K562 (cell line): ENCODE measurements around the gene HEY2. TPM values are rescaled to one million over a fixed set of nuclear protein-coding genes. Genes with fewer than 3 reads are reported as not detected.

Source experiments
- EWSR1 ChIP-seq: fragments of 450-650 bp; IDR thresholded peaks from 2 replicates; pipeline ENCODE4 v1.6.1; 2018; ENCODE audit warnings: borderline replicate concordance, mild to moderate bottlenecking, low read depth, moderate library complexity; ENCODE audit not compliant: partially characterized antibody
- HIVEP1 ChIP-seq: fragments of 250-450 bp; sonication (Bioruptor Pico); IDR thresholded peaks from 2 replicates; pipeline ENCODE4 v1.4.0; 2020; ENCODE audit warnings: mild to moderate bottlenecking
- L3MBTL2 ChIP-seq: fragments of 450-650 bp; IDR thresholded peaks from 2 replicates; pipeline ENCODE4 v1.6.1; 2016; ENCODE audit warnings: mild to moderate bottlenecking, moderate library complexity
- MXI1 ChIP-seq: IDR thresholded peaks from 2 replicates; pipeline ENCODE4 v1.6.1; 2011; ENCODE audit warnings: low read depth, mild to moderate bottlenecking, improper control_type of control experiment, low read length
- NFXL1 ChIP-seq: fragments of 450-650 bp; formaldehyde crosslinking; IDR thresholded peaks from 2 replicates; pipeline ENCODE4 v1.4.0; 2021; ENCODE audit warnings: mild to moderate bottlenecking
- RFX5 ChIP-seq: IDR thresholded peaks from 2 replicates; pipeline ENCODE4 v1.6.1; 2011; ENCODE audit warnings: low read depth, mild to moderate bottlenecking, improper control_type of control experiment, low read length
- ZNF253 ChIP-seq: fragments of 250-450 bp; sonication (Bioruptor Pico); conservative IDR thresholded peaks from 2 replicates; pipeline ENCODE4 v1.6.1; 2021; ENCODE audit warnings: mild to moderate bottlenecking
- polyA plus RNA-seq, 8 experiments: library from polyadenylated mRNA; depleted of rRNA in 4 of 8; stranded (reverse) in 5 of 8; unstranded in 3 of 8; fragments of >200 nt; fragmentation: Nextera tagmentation in 2 of 8; fragmentation: Illumina TruSeq in 1 of 8; extraction: Ambion mirVana in 2 of 8; extraction: Trizol in 1 of 8; gene quantifications; 2 replicates each; pipeline versions ENCODE4 v1.2.1 to v1.2.3, GENCODE V29; 2011 to 2014; ENCODE audit warnings: inconsistent platforms in 1 of 8, missing spikeins in 1 of 8
- total RNA-seq, 7 experiments: library from RNA; depleted of rRNA in 6 of 7; stranded (reverse); fragments of >200 nt in 6 of 7; fragmentation: Illumina TruSeq in 2 of 7; extraction: Trizol in 2 of 7; gene quantifications; 2 replicates each; pipeline versions ENCODE4 v1.2.1 to v1.2.3, GENCODE V29; 2011 to 2021; ENCODE audit warnings: low replicate concordance in 1 of 7
- TF ChIP-seq, protein P1 (sequence below): sonication (generic); formaldehyde crosslinking; IDR thresholded peaks from 2 replicates; pipeline ENCODE4 v1.8.0; 2022; ENCODE audit warnings: missing genetic modification reagents, mild to moderate bottlenecking, borderline replicate concordance
- TF ChIP-seq, protein P2 (sequence below): sonication (generic); formaldehyde crosslinking; IDR thresholded peaks from 2 replicates; pipeline ENCODE4 v1.9.0; 2022; ENCODE audit warnings: mild to moderate bottlenecking, missing genetic modification reagents
- TF ChIP-seq, protein P3 (sequence below): fragments of 250-450 bp; sonication (Bioruptor Pico); IDR thresholded peaks from 2 replicates; pipeline ENCODE4 v1.5.0; 2020; ENCODE audit warnings: mild to moderate bottlenecking, borderline replicate concordance
- TF ChIP-seq, protein P4 (sequence below), 2 experiments: IDR thresholded peaks; 2 replicates each; pipeline ENCODE4 v1.6.1; 2011; ENCODE audit warnings: borderline replicate concordance in 1 of 2, control low read depth in 1 of 2, low read depth in 1 of 2, low read length in 1 of 2, mild to moderate bottlenecking in 1 of 2, mixed read lengths in 1 of 2, moderate library complexity in 1 of 2; ENCODE audit not compliant: insufficient read depth in 1 of 2, insufficient read length in 1 of 2, poor library complexity in 1 of 2, severe bottlenecking in 1 of 2; ENCODE audit errors: extremely low read depth in 1 of 2
- TF ChIP-seq, protein P5 (sequence below): fragments of 250-450 bp; sonication (Bioruptor Pico); IDR thresholded peaks from 2 replicates; pipeline ENCODE4 v1.4.0; 2020; ENCODE audit warnings: mild to moderate bottlenecking, moderate library complexity, borderline replicate concordance

Gene HEY2
- total and polyA plus RNA-seq, 9 of the 15 experiments (the other 6 are each of a cell fraction or from before 2014, with no cell fraction given), result 0.03 to 0.07 (median 0.06) TPM; not detected in 5

DNA sequence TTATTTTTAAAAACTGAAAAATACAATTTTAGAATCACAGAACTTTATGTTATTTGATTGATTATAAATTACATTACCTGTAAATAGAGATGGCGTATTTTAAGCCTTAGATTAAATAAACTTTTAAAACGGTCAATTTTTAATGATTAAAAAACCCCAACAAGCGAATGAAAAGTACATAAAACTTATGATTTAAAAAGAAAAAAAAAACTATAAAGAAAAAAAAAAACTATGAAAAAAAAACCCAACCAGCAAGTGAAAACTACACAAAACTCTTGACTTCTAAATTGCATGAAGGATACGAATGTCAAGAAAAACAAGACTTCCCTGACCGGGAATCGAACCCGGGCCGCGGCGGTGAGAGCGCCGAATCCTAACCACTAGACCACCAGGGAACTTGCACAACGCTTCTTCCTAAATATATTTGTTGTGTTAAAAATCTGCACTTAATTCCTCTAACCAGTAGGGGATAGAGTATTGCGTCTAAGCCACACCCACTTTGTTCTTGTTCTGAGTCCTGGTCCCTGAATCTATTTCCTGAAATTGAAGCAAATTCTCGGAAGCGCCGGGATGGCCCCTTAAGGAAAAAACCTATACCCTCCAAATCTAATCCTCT lies 30.6 kb downstream of the HEY2 start (continued):
- TF ChIP-seq, protein P1, sequence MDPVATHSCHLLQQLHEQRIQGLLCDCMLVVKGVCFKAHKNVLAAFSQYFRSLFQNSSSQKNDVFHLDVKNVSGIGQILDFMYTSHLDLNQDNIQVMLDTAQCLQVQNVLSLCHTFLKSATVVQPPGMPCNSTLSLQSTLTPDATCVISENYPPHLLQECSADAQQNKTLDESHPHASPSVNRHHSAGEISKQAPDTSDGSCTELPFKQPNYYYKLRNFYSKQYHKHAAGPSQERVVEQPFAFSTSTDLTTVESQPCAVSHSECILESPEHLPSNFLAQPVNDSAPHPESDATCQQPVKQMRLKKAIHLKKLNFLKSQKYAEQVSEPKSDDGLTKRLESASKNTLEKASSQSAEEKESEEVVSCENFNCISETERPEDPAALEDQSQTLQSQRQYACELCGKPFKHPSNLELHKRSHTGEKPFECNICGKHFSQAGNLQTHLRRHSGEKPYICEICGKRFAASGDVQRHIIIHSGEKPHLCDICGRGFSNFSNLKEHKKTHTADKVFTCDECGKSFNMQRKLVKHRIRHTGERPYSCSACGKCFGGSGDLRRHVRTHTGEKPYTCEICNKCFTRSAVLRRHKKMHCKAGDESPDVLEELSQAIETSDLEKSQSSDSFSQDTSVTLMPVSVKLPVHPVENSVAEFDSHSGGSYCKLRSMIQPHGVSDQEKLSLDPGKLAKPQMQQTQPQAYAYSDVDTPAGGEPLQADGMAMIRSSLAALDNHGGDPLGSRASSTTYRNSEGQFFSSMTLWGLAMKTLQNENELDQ, result no peak
- TF ChIP-seq NFXL1 (no peak), MXI1 (no peak), L3MBTL2 (no peak), EWSR1 (no peak), HIVEP1 (CRISPR knock-in tag) (no peak), RFX5 (no peak; the same call in 1 of the 2 replicates), ZNF253 (CRISPR knock-in tag) (no peak)
- TF ChIP-seq, protein P2, sequence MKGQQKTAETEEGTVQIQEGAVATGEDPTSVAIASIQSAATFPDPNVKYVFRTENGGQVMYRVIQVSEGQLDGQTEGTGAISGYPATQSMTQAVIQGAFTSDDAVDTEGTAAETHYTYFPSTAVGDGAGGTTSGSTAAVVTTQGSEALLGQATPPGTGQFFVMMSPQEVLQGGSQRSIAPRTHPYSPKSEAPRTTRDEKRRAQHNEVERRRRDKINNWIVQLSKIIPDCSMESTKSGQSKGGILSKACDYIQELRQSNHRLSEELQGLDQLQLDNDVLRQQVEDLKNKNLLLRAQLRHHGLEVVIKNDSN, result no peak
- TF ChIP-seq, protein P3, sequence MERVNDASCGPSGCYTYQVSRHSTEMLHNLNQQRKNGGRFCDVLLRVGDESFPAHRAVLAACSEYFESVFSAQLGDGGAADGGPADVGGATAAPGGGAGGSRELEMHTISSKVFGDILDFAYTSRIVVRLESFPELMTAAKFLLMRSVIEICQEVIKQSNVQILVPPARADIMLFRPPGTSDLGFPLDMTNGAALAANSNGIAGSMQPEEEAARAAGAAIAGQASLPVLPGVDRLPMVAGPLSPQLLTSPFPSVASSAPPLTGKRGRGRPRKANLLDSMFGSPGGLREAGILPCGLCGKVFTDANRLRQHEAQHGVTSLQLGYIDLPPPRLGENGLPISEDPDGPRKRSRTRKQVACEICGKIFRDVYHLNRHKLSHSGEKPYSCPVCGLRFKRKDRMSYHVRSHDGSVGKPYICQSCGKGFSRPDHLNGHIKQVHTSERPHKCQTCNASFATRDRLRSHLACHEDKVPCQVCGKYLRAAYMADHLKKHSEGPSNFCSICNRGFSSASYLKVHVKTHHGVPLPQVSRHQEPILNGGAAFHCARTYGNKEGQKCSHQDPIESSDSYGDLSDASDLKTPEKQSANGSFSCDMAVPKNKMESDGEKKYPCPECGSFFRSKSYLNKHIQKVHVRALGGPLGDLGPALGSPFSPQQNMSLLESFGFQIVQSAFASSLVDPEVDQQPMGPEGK (CRISPR knock-in tag), result no peak
- TF ChIP-seq, protein P4, sequence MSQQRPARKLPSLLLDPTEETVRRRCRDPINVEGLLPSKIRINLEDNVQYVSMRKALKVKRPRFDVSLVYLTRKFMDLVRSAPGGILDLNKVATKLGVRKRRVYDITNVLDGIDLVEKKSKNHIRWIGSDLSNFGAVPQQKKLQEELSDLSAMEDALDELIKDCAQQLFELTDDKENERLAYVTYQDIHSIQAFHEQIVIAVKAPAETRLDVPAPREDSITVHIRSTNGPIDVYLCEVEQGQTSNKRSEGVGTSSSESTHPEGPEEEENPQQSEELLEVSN (IDR thresholded peaks at IDR 0.05; ENCODE audit: borderline replicate concordance in 1 of 2, extremely low read depth in 1 of 2, insufficient read depth in 1 of 2, insufficient read length in 1 of 2, low read depth in 1 of 2, low read length in 1 of 2, poor library complexity in 1 of 2, severe bottlenecking in 1 of 2), result no peak
- TF ChIP-seq, protein P5, sequence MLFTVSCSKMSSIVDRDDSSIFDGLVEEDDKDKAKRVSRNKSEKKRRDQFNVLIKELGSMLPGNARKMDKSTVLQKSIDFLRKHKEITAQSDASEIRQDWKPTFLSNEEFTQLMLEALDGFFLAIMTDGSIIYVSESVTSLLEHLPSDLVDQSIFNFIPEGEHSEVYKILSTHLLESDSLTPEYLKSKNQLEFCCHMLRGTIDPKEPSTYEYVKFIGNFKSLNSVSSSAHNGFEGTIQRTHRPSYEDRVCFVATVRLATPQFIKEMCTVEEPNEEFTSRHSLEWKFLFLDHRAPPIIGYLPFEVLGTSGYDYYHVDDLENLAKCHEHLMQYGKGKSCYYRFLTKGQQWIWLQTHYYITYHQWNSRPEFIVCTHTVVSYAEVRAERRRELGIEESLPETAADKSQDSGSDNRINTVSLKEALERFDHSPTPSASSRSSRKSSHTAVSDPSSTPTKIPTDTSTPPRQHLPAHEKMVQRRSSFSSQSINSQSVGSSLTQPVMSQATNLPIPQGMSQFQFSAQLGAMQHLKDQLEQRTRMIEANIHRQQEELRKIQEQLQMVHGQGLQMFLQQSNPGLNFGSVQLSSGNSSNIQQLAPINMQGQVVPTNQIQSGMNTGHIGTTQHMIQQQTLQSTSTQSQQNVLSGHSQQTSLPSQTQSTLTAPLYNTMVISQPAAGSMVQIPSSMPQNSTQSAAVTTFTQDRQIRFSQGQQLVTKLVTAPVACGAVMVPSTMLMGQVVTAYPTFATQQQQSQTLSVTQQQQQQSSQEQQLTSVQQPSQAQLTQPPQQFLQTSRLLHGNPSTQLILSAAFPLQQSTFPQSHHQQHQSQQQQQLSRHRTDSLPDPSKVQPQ (CRISPR knock-in tag), result no peak
